ENCODE data around the gene HIBADH.

DNA sequence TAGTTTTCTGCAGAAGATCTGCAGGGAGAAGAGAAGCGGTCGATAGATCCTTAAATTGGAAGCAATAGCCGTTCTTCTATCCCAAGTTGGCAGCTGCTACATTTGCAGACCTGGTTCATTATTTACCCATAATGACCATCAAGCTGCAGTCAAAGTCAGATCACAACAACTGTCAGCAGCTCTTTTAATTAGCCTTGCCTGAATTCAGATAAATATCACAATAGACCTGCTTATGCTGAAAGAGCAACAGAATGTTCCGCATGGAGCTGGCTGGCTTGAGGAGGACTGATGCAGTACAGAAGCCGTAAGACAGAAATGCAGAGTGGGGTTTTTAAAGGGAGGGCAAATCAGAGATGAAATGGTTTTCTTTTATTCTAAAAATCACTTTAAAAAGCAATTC, 109.4 kb downstream of the HIBADH start:
- TF ChIP-seq, protein P1, sequence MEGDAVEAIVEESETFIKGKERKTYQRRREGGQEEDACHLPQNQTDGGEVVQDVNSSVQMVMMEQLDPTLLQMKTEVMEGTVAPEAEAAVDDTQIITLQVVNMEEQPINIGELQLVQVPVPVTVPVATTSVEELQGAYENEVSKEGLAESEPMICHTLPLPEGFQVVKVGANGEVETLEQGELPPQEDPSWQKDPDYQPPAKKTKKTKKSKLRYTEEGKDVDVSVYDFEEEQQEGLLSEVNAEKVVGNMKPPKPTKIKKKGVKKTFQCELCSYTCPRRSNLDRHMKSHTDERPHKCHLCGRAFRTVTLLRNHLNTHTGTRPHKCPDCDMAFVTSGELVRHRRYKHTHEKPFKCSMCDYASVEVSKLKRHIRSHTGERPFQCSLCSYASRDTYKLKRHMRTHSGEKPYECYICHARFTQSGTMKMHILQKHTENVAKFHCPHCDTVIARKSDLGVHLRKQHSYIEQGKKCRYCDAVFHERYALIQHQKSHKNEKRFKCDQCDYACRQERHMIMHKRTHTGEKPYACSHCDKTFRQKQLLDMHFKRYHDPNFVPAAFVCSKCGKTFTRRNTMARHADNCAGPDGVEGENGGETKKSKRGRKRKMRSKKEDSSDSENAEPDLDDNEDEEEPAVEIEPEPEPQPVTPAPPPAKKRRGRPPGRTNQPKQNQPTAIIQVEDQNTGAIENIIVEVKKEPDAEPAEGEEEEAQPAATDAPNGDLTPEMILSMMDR (IDR thresholded peaks at IDR 0.05), result no peak
- TF ChIP-seq POLR2A (IDR thresholded peaks at IDR 0.05), result no peak
